Heart left ventricle (tissue), 13 donors: ENCODE results near the gene SPIRE1.

Source experiments
- POLR2A ChIP-seq, 2 donors: fragments of 450-650 bp; IDR thresholded peaks; one replicate each; pipeline ENCODE4 v1.6.1; 2017; ENCODE audit warnings: antibody characterized with exemption in 2 of 2, mild to moderate bottlenecking in 2 of 2, moderate library complexity in 2 of 2
- TF ChIP-seq, protein P1 (sequence below), 12 donors: fragments of 200-600 bp; sonication (generic) in 4 of 12; IDR thresholded peaks; one replicate each; pipeline versions ENCODE4 v1.5.0 to v1.8.0; 2018 to 2022; ENCODE audit warnings: antibody characterized with exemption in 12 of 12, mild to moderate bottlenecking in 5 of 12
- donor health status: ischemic (EF 13 %, LVEDD 7.1; RV severe dilation, severe dysfunction).
- donor health status: DM: no; HTN: yes; CAD: no.
- donor health status: DM: no; HTN: no; CAD: no.
- donor health status: ischemic (EF 25% LVEDD 6.9; RV normal size, moderate dysfunction).
- donor health status: ischemic (EF 25% LVEDD 5.7; RV mildly dilated, moderate dysfunction).
- donor health status: ischemic (EF 35%, LVEDD 5.7; RV mildly dilated, moderate dysfunction).
- donor health status: nonischemic (EF 11% LVEDD 7.7; RV severe dilation, severe dysfunction).
- donor health status: DM: yes; HTN: yes; CAD: no.
- donor health status: PGD.
- donor health status: ischemic (EF 29% LVEDD 5.4; RV normal size, mild dysfunction).
- donor health status: nonischemic (EF 23%, LVEDD 6.1; RV moderate dilation, normal function).

DNA sequence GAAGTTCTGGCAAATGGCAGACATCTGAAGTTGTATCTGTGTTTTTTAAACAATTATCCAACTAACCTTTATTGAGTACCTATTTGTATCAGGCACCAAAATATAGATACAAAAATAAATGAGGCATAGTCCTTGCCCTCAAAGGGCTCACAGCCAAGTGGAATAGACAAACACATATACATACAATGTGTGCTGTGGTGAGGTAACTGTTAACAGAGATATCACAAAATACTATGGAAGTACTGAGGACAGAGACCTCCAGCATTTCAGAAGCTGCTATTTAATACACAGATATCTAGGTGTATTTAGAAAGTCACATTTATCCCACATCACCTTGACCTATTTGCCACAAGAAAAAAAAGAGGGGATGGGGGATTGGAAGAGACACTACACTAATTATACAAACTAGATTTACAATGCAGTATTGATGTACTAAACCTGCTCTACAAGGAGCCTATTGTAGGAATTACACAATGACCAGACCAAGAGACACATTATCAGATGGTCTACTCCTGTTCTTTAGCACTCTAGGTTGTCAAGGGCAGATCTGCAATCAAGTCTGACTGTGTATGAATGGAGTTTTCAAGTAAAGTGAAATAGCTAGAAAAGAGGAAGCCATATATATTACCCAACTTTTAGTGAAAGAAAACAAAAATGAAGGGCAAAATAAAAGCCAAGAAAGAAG, 62.2 kb downstream of the SPIRE1 start:
- TF ChIP-seq, protein P1, sequence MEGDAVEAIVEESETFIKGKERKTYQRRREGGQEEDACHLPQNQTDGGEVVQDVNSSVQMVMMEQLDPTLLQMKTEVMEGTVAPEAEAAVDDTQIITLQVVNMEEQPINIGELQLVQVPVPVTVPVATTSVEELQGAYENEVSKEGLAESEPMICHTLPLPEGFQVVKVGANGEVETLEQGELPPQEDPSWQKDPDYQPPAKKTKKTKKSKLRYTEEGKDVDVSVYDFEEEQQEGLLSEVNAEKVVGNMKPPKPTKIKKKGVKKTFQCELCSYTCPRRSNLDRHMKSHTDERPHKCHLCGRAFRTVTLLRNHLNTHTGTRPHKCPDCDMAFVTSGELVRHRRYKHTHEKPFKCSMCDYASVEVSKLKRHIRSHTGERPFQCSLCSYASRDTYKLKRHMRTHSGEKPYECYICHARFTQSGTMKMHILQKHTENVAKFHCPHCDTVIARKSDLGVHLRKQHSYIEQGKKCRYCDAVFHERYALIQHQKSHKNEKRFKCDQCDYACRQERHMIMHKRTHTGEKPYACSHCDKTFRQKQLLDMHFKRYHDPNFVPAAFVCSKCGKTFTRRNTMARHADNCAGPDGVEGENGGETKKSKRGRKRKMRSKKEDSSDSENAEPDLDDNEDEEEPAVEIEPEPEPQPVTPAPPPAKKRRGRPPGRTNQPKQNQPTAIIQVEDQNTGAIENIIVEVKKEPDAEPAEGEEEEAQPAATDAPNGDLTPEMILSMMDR (IDR thresholded peaks at IDR 0.05) = no peak
- TF ChIP-seq POLR2A (IDR thresholded peaks at IDR 0.05) = no peak
